Measurements from ENCODE around the gene DPH2.

The DPH2 gene

GRCh38 chr1:43981636-43982035 is 11.8 kb downstream of the DPH2 start:
- no peak overlapping the region for H3K4me3 ChIP-seq (ENCODE audit: low read depth, low read length)

GRCh38 chr1:43982241-43982640 is 12.4 kb downstream of the DPH2 start:
- no peak overlapping the region for H3K4me3 ChIP-seq (ENCODE audit: low read depth, low read length)

- no peak overlapping the region for H3K4me3 ChIP-seq (ENCODE audit: low read depth, low read length)
These were observed 13.0 kb downstream of the DPH2 start for GRCh38 chr1:43982808-43983207.

- no peak overlapping the region for H3K4me3 ChIP-seq (ENCODE audit: low read depth, low read length)
These were observed 13.6 kb downstream of the DPH2 start for GRCh38 chr1:43983253-43983899.

GRCh38 chr1:43984855-43985254 is 15.0 kb downstream of the DPH2 start:
- no peak overlapping the region for H3K4me3 ChIP-seq (ENCODE audit: low read depth, low read length)

- no peak overlapping the region for H3K4me3 ChIP-seq (ENCODE audit: low read depth, low read length)
These were observed 16.3 kb downstream of the DPH2 start for GRCh38 chr1:43985984-43986595.

GRCh38 chr1:43986712-43987111 is 16.9 kb downstream of the DPH2 start:
- no peak overlapping the region for H3K4me3 ChIP-seq (ENCODE audit: low read depth, low read length)

- no peak overlapping the region for H3K4me3 ChIP-seq (ENCODE audit: low read depth, low read length)
These were observed 17.5 kb downstream of the DPH2 start for GRCh38 chr1:43987159-43987902.

- H3K4me3 ChIP-seq (ENCODE audit: low read depth, low read length): peak overlapping the region; percentile 58
These were observed 20.7 kb downstream of the DPH2 start for GRCh38 chr1:43990271-43991199.

GRCh38 chr1:43991200-43991475 is 21.3 kb downstream of the DPH2 start:
- H3K4me3 ChIP-seq (ENCODE audit: low read depth, low read length): peak overlapping the region; percentile 58

- peak within 1 kb of the TSS; percentile 58 for H3K4me3 ChIP-seq (ENCODE audit: low read depth, low read length)
These were observed 21.8 kb downstream of the DPH2 start, which contains the start of gene CCDC24 for GRCh38 chr1:43991476-43992231. Gene CCDC24, plus strand, starts transcription at chr1:43991599. Its CDS starts 280 bp downstream, at chr1:43991879.

GRCh38 chr1:43992232-43992995 is 22.6 kb downstream of the DPH2 start:
- H3K4me3 ChIP-seq (ENCODE audit: low read depth, low read length): peak overlapping the region; percentile 58

GRCh38 chr1:43993206-43993914 is 23.6 kb downstream of the DPH2 start:
- H3K4me3 ChIP-seq (ENCODE audit: low read depth, low read length): no peak overlapping the region

- H3K4me3 ChIP-seq (ENCODE audit: low read depth, low read length): no peak overlapping the region
These were observed 24.3 kb downstream of the DPH2 start for GRCh38 chr1:43994071-43994470.

GRCh38 chr1:43994794-43995790 is 25.3 kb downstream of the DPH2 start:
- H3K4me3 ChIP-seq (ENCODE audit: low read depth, low read length): no peak overlapping the region

- H3K4me3 ChIP-seq (ENCODE audit: low read depth, low read length): no peak overlapping the region
These were observed 26.3 kb downstream of the DPH2 start for GRCh38 chr1:43995984-43996732.

- no peak overlapping the region for H3K4me3 ChIP-seq (ENCODE audit: low read depth, low read length)
These were observed 26.9 kb downstream of the DPH2 start for GRCh38 chr1:43996733-43997115.

Data from iPS-11a (cell line).